GM19455 (cell line): Measurements from ENCODE around the gene HORMAD2.

Experiments used
- ATAC-seq: cut with Tn5 transposase; IDR thresholded peaks from one replicate; pipeline ENCODE4 v1.9.1; 2021; ENCODE audit not compliant: unreplicated experiment

The HORMAD2 gene

DNA sequence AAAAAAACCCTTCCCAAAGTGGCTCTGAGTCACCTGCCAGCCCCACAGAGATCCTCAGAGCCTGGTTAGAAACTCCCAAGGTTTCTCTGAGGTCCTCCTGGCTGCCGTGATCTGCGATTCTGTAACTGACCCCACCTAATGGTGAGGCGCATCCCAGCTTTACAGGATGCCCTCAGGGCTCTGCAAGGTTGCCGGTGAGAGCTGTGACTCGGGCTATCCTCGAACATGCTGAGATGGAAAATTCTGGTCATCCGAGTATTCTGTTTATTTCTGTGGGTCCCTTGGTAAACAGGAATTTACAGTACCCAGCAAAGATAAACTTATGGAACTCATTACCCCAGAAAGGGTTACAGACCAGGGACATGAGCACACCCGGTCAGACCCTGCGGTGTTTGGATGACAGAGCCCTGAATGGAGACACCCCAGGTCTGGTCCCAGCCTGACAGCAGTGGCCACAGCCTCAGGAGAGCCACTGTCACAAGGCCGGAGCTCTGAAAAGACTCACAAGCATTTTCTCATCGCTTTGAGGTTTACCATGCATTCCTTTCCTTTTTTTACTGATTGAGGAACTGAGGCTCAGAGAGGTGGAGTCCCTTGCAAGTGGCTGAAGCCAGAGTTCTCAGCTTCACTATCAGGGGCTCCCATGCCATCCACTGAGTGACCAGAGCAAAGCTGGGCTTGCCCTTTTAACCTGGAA is 144.0 kb downstream of the HORMAD2 start:
- ATAC-seq = no peak

GRCh38 chr22:30225220-30225927 is 145.1 kb downstream of the HORMAD2 start:
- ATAC-seq = no peak

DNA sequence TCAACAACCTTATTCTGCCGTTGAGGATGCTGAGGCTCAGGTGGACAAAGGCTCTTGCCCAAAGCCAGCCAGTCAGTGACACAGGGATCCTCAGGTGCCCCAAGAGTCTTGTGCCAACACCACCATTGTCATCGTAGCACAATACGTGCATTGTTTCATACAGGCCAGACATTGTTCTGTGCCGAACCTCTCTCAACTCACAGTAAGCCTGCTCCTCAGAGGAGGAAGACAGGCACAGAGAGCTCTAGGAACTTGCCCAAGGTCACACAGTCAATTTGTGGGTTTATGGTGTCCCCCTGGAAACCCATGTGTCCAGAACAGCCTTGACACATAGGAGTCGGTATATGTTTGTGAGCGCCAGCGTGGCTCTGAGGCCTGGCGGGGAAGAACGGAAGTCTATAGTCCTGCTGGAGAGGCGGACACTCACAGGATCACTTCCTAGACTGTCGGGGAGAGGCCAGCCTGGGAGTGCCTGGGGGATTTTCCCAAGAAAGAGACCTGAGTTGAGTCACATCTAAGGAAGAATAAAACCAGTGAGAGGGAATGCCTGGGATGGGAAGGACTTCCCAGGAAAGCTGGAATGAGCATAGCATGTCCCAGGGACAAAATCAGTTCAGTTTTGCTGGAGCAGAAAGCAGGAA is 146.0 kb downstream of the HORMAD2 start:
- no peak for ATAC-seq
